Fibroblast of lung (primary cell): Measurements from ENCODE around the gene PSMB2.

Experiments
- CTCF ChIP-seq, 2 donors: IDR thresholded peaks in 1 of 2; conservative IDR thresholded peaks in 1 of 2; 1 replicate in 1 of 2; 2 replicates in 1 of 2; pipeline ENCODE4 v1.5.1; 2011 to 2012; ENCODE audit warnings: low read length in 2 of 2, control low read depth in 1 of 2, inconsistent platforms in 1 of 2, low read depth in 1 of 2, mild to moderate bottlenecking in 1 of 2
- EZH2 ChIP-seq: IDR thresholded peaks from 2 replicates; pipeline ENCODE4 v1.5.1; 2012; ENCODE audit warnings: low read length, control low read depth, mild to moderate bottlenecking; ENCODE audit errors: missing control alignments

- TF ChIP-seq CTCF (conservative IDR thresholded peaks at IDR 0.05 in 1 of 2, IDR thresholded peaks at IDR 0.05 in 1 of 2; ENCODE audit: low read depth in 1 of 2, low read length in 2 of 2) (no peak), EZH2 (no peak)
These were observed 40.7 kb downstream of the PSMB2 start for GRCh38 chr1:35600593-35600992.
